Heart left ventricle (tissue), 16 donors: ENCODE measurements around the gene PNPLA1. TPM values are rescaled to one million over a fixed set of nuclear protein-coding genes. Genes with fewer than 3 reads are reported as not detected.

Source experiments
- ATAC-seq, 4 donors: fragments of 200-7000 bp; cut with Tn5 transposase; one replicate each; pipeline ENCODE4 v1.9.1; 2020 to 2022; ENCODE audit warnings: moderate library complexity in 4 of 4, mild to moderate bottlenecking in 3 of 4, moderate number of reproducible peaks in 1 of 4
- DNase-seq, 5 donors: peaks; one replicate each; pipeline ENCODE4 v3.0.0-alpha.2; 2020
- H3K27ac ChIP-seq, 12 donors: fragments of 200-600 bp; sonication (generic) in 4 of 12; one replicate each; pipeline versions ENCODE4 v1.5.0 to v1.8.0; 2016 to 2022; ENCODE audit warnings: mild to moderate bottlenecking in 2 of 12
- H3K27me3 ChIP-seq, 9 donors: fragments of 200-600 bp; sonication (generic) in 2 of 9; one replicate each; pipeline versions ENCODE4 v1.5.1 to v1.8.0; 2016 to 2022; ENCODE audit warnings: mild to moderate bottlenecking in 3 of 9
- H3K36me3 ChIP-seq, 9 donors: fragments of 200-600 bp; sonication (generic) in 2 of 9; one replicate each; pipeline versions ENCODE4 v1.5.0 to v1.8.0; 2018 to 2022; ENCODE audit warnings: mild to moderate bottlenecking in 2 of 9
- H3K4me1 ChIP-seq, 12 donors: fragments of 200-600 bp; sonication (generic) in 4 of 12; one replicate each; pipeline versions ENCODE4 v1.5.0 to v1.8.0; 2016 to 2022; ENCODE audit warnings: mild to moderate bottlenecking in 3 of 12
- H3K4me3 ChIP-seq, 12 donors: fragments of 200-600 bp; sonication (generic) in 4 of 12; one replicate each; pipeline versions ENCODE4 v1.5.0 to v1.8.0; 2017 to 2022; ENCODE audit warnings: mild to moderate bottlenecking in 9 of 12, moderate library complexity in 4 of 12
- H3K9me3 ChIP-seq, 12 donors: fragments of 200-600 bp; sonication (generic) in 4 of 12; one replicate each; pipeline versions ENCODE4 v1.5.0 to v1.8.0; 2016 to 2022; ENCODE audit warnings: mild to moderate bottlenecking in 1 of 12
- CTCF ChIP-seq, 12 donors: fragments of 200-600 bp; sonication (generic) in 4 of 12; IDR thresholded peaks; one replicate each; pipeline versions ENCODE4 v1.5.0 to v1.8.0; 2018 to 2022; ENCODE audit warnings: antibody characterized with exemption in 12 of 12, mild to moderate bottlenecking in 5 of 12
- POLR2A ChIP-seq, 2 donors: fragments of 450-650 bp; IDR thresholded peaks; one replicate each; pipeline ENCODE4 v1.6.1; 2017; ENCODE audit warnings: antibody characterized with exemption in 2 of 2, mild to moderate bottlenecking in 2 of 2, moderate library complexity in 2 of 2
- WGBS, 4 donors: extraction: QIAGEN DNeasy Blood & Tissue Kit in 2 of 4; methylation state at CpG; one replicate each; pipeline versions ENCODE4 v1.1.5 to v1.1.7; 2013 to 2018; 5-methylcytosine and 5-hydroxymethylcytosine counted together
- intact Hi-C, 10 donors: fragments of 100-400 bp; cut with DNase I; formaldehyde crosslinking; loops; one replicate each; pipeline versions ENCODE4 v1.11.1 to v1.14.2; 2022
- polyA plus RNA-seq, 2 donors: library from polyadenylated mRNA; stranded (reverse); fragments of 200-250 nt; gene quantifications; one replicate each; pipeline ENCODE4 v1.2.3, GENCODE V29; 2013
- total RNA-seq, 9 donors: library from RNA; depleted of rRNA in 2 of 9; stranded (reverse); fragments of >200 nt in 2 of 9; fragmentation: NEBNext Ultra II Directional in 3 of 9; extraction: Animal tissue kit (Norgen Biotek cat#: 25700) in 3 of 9; gene quantifications; one replicate each; pipeline versions ENCODE4 v1.1.0 to v1.2.4, GENCODE V29; 2016 to 2023
- donor health status: ischemic (EF 13 %, LVEDD 7.1; RV severe dilation, severe dysfunction).
- donor health status: healthy with polysubstance abuse.
- donor health status: DM: no; HTN: yes; CAD: no.
- donor health status: DM: no; HTN: no; CAD: no.
- donor health status: ischemic (EF 25% LVEDD 6.9; RV normal size, moderate dysfunction).
- donor health status: ischemic (EF 25% LVEDD 5.7; RV mildly dilated, moderate dysfunction).
- donor health status: healthy.
- donor health status: DM: yes; HTN: yes; CAD: no.
- donor health status: ischemic (EF 35%, LVEDD 5.7; RV mildly dilated, moderate dysfunction).
- donor health status: nonischemic (EF 11% LVEDD 7.7; RV severe dilation, severe dysfunction).
- donor health status: DM: yes; HTN: yes; CAD: no.
- donor health status: PGD.
- donor health status: ischemic (EF 29% LVEDD 5.4; RV normal size, mild dysfunction).
- donor health status: nonischemic (EF 23%, LVEDD 6.1; RV moderate dilation, normal function).

PNPLA1 gene
- total and polyA plus RNA-seq, 11 donors, result 0.06 to 0.41 TPM; not detected in 9

- no peak for TF ChIP-seq CTCF (IDR thresholded peaks at IDR 0.05)
- no peak for TF ChIP-seq POLR2A (IDR thresholded peaks at IDR 0.05)
- Histone ChIP-seq H3K4me3 (no peak overlapping the region), H3K27ac (no peak overlapping the region), H3K27me3 (peaks cover 0 to 47% (median 15%) of the 10 kb centered on the region in 9 donors), H3K36me3 (no peaks in the 10 kb centered on the region), H3K4me1 (peaks cover 0 to 21% (median 11%) of the 10 kb centered on the region in 12 donors), H3K9me3 (no peaks in the 10 kb centered on the region)
- no peak for ATAC-seq
- WGBS, 4 donors, result 87 to 90% (median 89%) methylated on average over 13 of the region's 13 CpGs
- DNase-seq, result no peak
- intact Hi-C loops, result no loop called here
These were observed 76.0 kb downstream of the PNPLA1 start for GRCh38 chr6:36345681-36346466.

- whole genome bisulfite sequencing, 4 donors, result 91 to 94% (median 93%) methylated on average over 20 of the region's 20 CpGs
These were observed 76.8 kb downstream of the PNPLA1 start for GRCh38 chr6:36346486-36347273.

GRCh38 chr6:36347621-36348020 is 77.8 kb downstream of the PNPLA1 start:
- Histone ChIP-seq H3K4me1 (peaks cover 0 to 24% (median 12%) of the 10 kb centered on the region in 12 donors), H3K27me3 (peaks cover 0 to 47% (median 6%) of the 10 kb centered on the region in 9 donors), H3K4me3 (no peak overlapping the region), H3K36me3 (no peaks in the 10 kb centered on the region), H3K9me3 (peaks cover 0 to 4% (median 0%) of the 10 kb centered on the region in 12 donors), H3K27ac (no peak overlapping the region)
- ATAC-seq (no peak), DNase-seq (no peak)
- 81 to 92% (median 88%) methylated on average over 4 of the region's 4 CpGs for WGBS, 4 donors
- no peak for TF ChIP-seq POLR2A (IDR thresholded peaks at IDR 0.05)
- no peak for TF ChIP-seq CTCF (IDR thresholded peaks at IDR 0.05)
- intact Hi-C loops, result no loop called here

More at GRCh38 chr6:36346486-36347273, 76.8 kb downstream of the PNPLA1 start:
- Histone ChIP-seq H3K4me1 (peaks cover 0 to 22% (median 12%) of the 10 kb centered on the region in 12 donors), H3K27me3 (peaks cover 0 to 46% (median 11%) of the 10 kb centered on the region in 9 donors), H3K9me3 (no peaks in the 10 kb centered on the region), H3K36me3 (no peaks in the 10 kb centered on the region), H3K27ac (no peak overlapping the region), H3K4me3 (no peak overlapping the region)
- intact Hi-C loops, result no loop called here
- ATAC-seq (no peak), DNase-seq (no peak)
- TF ChIP-seq CTCF (IDR thresholded peaks at IDR 0.05) (no peak), POLR2A (IDR thresholded peaks at IDR 0.05) (no peak)

GRCh38 chr6:36349240-36349639 is 79.4 kb downstream of the PNPLA1 start:
- H3K4me1 ChIP-seq, result peaks cover 0 to 24% (median 12%) of the 10 kb centered on the region in 12 donors
- TF ChIP-seq CTCF (IDR thresholded peaks at IDR 0.05), result no peak
- no peak for TF ChIP-seq POLR2A (IDR thresholded peaks at IDR 0.05)
- peaks cover 0 to 8% (median 0%) of the 10 kb centered on the region in 12 donors for H3K9me3 ChIP-seq
- no peaks in the 10 kb centered on the region for H3K36me3 ChIP-seq
- no peak for ATAC-seq
- 81 to 86% (median 85%) methylated on average over 6 of the region's 6 CpGs for WGBS, 4 donors
- intact Hi-C loops, result no loop called here
- DNase-seq, result no peak
- H3K4me3 ChIP-seq, result no peak overlapping the region
- H3K27me3 ChIP-seq, result peaks cover 0 to 61% (median 8%) of the 10 kb centered on the region in 9 donors
- H3K27ac ChIP-seq, result no peak overlapping the region
